ENCODE results near the gene FGF8.

FGF8 gene

GRCh38 chr10:101772017-101772894 is 3.7 kb downstream of the FGF8 start:
- H3K27me3 ChIP-seq (ENCODE audit: insufficient read depth, poor library complexity, severe bottlenecking) = peaks cover 45% of the 10 kb centered on the region
- H3K27ac ChIP-seq (replicated peaks) = no peak overlapping the region
- TF ChIP-seq SPI1 (IDR thresholded peaks at IDR 0.05; ENCODE audit: borderline replicate concordance, low read depth) (no peak), GABPA (IDR thresholded peaks at IDR 0.05; ENCODE audit: low read depth) (no peak)
- DNase-seq (ENCODE audit: low read depth in 1 of 2, low spot score in 1 of 2) = no peak
- H3K4me3 ChIP-seq (replicated peaks; ENCODE audit: insufficient read depth, low read length) = no peak overlapping the region

GRCh38 chr10:101771380-101771779 is 4.5 kb downstream of the FGF8 start:
- Histone ChIP-seq H3K27me3 (ENCODE audit: insufficient read depth, poor library complexity, severe bottlenecking) (peaks cover 41% of the 10 kb centered on the region), H3K4me3 (replicated peaks; ENCODE audit: insufficient read depth, low read length) (no peak overlapping the region), H3K27ac (replicated peaks) (no peak overlapping the region)
- DNase-seq (ENCODE audit: low read depth in 1 of 2, low spot score in 1 of 2) = no peak
- TF ChIP-seq, protein P1, sequence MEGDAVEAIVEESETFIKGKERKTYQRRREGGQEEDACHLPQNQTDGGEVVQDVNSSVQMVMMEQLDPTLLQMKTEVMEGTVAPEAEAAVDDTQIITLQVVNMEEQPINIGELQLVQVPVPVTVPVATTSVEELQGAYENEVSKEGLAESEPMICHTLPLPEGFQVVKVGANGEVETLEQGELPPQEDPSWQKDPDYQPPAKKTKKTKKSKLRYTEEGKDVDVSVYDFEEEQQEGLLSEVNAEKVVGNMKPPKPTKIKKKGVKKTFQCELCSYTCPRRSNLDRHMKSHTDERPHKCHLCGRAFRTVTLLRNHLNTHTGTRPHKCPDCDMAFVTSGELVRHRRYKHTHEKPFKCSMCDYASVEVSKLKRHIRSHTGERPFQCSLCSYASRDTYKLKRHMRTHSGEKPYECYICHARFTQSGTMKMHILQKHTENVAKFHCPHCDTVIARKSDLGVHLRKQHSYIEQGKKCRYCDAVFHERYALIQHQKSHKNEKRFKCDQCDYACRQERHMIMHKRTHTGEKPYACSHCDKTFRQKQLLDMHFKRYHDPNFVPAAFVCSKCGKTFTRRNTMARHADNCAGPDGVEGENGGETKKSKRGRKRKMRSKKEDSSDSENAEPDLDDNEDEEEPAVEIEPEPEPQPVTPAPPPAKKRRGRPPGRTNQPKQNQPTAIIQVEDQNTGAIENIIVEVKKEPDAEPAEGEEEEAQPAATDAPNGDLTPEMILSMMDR (IDR thresholded peaks at IDR 0.05; ENCODE audit: insufficient read depth, low read length) = no peak
- TF ChIP-seq GABPA (IDR thresholded peaks at IDR 0.05; ENCODE audit: low read depth) (no peak), REST (IDR thresholded peaks at IDR 0.05; ENCODE audit: insufficient replicate concordance, low read depth) (no peak), SPI1 (IDR thresholded peaks at IDR 0.05; ENCODE audit: borderline replicate concordance, low read depth) (no peak), POLR2AphosphoS5 (IDR thresholded peaks at IDR 0.05; ENCODE audit: low read depth) (no peak)

DNA sequence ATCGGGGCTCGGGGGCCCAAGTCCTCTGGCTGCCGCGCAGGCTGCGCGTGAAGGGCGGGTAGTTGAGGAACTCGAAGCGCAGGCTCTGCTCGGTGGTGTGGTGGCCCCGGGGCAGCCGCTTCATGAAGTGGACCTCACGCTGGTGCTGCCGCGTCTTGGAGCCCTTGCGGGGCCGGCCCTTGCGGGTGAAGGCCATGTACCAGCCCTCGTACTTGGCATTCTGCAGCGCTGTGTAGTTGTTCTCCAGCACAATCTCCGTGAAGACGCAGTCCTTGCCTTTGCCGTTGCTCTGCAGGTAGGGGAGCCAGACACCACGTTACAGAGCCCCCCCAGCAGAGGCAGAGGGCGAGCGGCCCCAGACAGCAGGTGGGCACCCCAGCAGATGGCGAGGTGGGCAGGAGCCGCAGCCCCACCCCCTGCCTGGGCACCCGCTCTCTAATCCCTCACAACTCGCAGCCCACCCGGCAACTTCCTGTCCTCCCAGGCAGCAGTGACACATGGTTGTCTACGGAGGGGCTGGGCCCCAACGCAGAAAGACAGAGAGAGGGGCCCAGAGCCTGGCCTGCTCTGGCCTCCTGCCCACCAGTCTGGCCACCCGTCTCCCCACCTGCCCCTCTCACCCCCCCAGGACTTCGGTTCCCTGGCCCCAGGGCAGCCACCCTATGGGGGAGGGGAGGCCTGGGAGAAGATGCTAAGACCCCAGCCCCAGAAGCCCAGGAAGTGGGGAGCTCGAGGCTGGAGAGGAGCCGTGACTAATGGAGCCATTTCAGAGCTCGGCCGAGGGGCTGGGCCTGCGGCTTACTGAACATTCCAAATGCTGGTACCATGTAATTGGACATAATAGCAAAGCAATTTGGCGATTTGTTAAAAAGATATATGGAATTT is 5.3 kb downstream of the FGF8 start:
- H3K27me3 ChIP-seq (ENCODE audit: insufficient read depth, poor library complexity, severe bottlenecking) = peaks cover 45% of the 10 kb centered on the region
- TF ChIP-seq GABPA (IDR thresholded peaks at IDR 0.05; ENCODE audit: low read depth) (no peak), REST (IDR thresholded peaks at IDR 0.05; ENCODE audit: insufficient replicate concordance, low read depth) (no peak), POLR2AphosphoS5 (IDR thresholded peaks at IDR 0.05; ENCODE audit: low read depth) (no peak), SPI1 (IDR thresholded peaks at IDR 0.05; ENCODE audit: borderline replicate concordance, low read depth) (no peak)
- TF ChIP-seq, protein P1 (IDR thresholded peaks at IDR 0.05; ENCODE audit: insufficient read depth, low read length) = no peak
- H3K27ac ChIP-seq (replicated peaks) = no peak overlapping the region
- no peak for DNase-seq (ENCODE audit: low read depth in 1 of 2, low spot score in 1 of 2)
- H3K4me3 ChIP-seq (replicated peaks; ENCODE audit: insufficient read depth, low read length) = no peak overlapping the region

Measured in HL-60 (cell line).